Suprapubic skin (tissue), 4 donors: ENCODE measurements around the gene XCR1. TPM values are rescaled to one million over a fixed set of nuclear protein-coding genes. Genes with fewer than 3 reads are reported as not detected.
"Not testable (repeated sequence)": the region's sequence is repeated elsewhere in the genome, so short reads cannot be mapped to it uniquely, and the experiment has no call there.

Source experiments
- DNase-seq, 2 donors: peaks; one replicate each; pipeline ENCODE4 v3.0.0-alpha.2; 2019; ENCODE audit warnings: low spot score in 2 of 2
- H3K27ac ChIP-seq: fragments of 200-600 bp; sonication (generic); one replicate; pipeline ENCODE4 v1.5.1; 2019
- H3K27me3 ChIP-seq: fragments of 200-600 bp; sonication (generic); one replicate; pipeline ENCODE4 v1.5.1; 2019
- H3K36me3 ChIP-seq: fragments of 200-600 bp; sonication (generic); one replicate; pipeline ENCODE4 v1.5.1; 2019
- H3K4me1 ChIP-seq: fragments of 200-600 bp; sonication (generic); one replicate; pipeline ENCODE4 v1.5.1; 2019
- H3K4me3 ChIP-seq: fragments of 200-600 bp; sonication (generic); one replicate; pipeline ENCODE4 v1.5.1; 2019; ENCODE audit warnings: mild to moderate bottlenecking
- H3K9me3 ChIP-seq: fragments of 200-600 bp; sonication (generic); one replicate; pipeline ENCODE4 v1.5.1; 2019
- CTCF ChIP-seq, 2 donors: fragments of 200-600 bp in 1 of 2; fragments of 450-650 bp in 1 of 2; sonication (generic) in 1 of 2; IDR thresholded peaks; one replicate each; pipeline ENCODE4 v1.5.1; 2016 to 2019; ENCODE audit warnings: antibody characterized with exemption in 2 of 2, mild to moderate bottlenecking in 1 of 2, moderate library complexity in 1 of 2
- EP300 ChIP-seq: sonication (generic); formaldehyde crosslinking; IDR thresholded peaks from one replicate; pipeline ENCODE4 v1.6.1; 2017; ENCODE audit warnings: antibody characterized with exemption
- POLR2A ChIP-seq, 2 donors: fragments of 450-650 bp; IDR thresholded peaks; one replicate each; pipeline ENCODE4 v1.6.1; 2017; ENCODE audit warnings: antibody characterized with exemption in 2 of 2, mild to moderate bottlenecking in 2 of 2, moderate library complexity in 2 of 2
- POLR2AphosphoS5 ChIP-seq, 3 donors: sonication (generic); formaldehyde crosslinking; IDR thresholded peaks; one replicate each; pipeline ENCODE4 v1.6.1; 2017; ENCODE audit warnings: antibody characterized with exemption in 3 of 3
- WGBS: methylation state at CpG from one replicate; pipeline ENCODE4 v1.1.5; 2018; 5-methylcytosine and 5-hydroxymethylcytosine counted together
- total RNA-seq, 4 donors: library from RNA; depleted of rRNA; stranded (reverse); fragments of >200 nt; gene quantifications; one replicate each; pipeline ENCODE4 v1.1.0, GENCODE V29; 2016

The XCR1 gene
- total RNA-seq, 4 donors from 2014 or later = 0.93 to 7.2 (median 1.9) TPM; not detected in 1

GRCh38 chr3:46057716-46058115 is 30.4 kb upstream of the XCR1 start:
- H3K4me1 ChIP-seq = no peaks in the 10 kb centered on the region
- no peak for TF ChIP-seq POLR2A (IDR thresholded peaks at IDR 0.05)
- no peak for TF ChIP-seq EP300
- no peak for TF ChIP-seq CTCF (IDR thresholded peaks at IDR 0.05)
- no peak for TF ChIP-seq POLR2AphosphoS5 (IDR thresholded peaks at IDR 0.05)
- H3K36me3 ChIP-seq = no peaks in the 10 kb centered on the region
- DNase-seq = no peak
- WGBS = 61% methylated on average over 3 of the region's 3 CpGs
- H3K27me3 ChIP-seq = no peaks in the 10 kb centered on the region
- H3K4me3 ChIP-seq = no peak overlapping the region
- no peaks in the 10 kb centered on the region for H3K9me3 ChIP-seq
- H3K27ac ChIP-seq = no peak overlapping the region

DNA sequence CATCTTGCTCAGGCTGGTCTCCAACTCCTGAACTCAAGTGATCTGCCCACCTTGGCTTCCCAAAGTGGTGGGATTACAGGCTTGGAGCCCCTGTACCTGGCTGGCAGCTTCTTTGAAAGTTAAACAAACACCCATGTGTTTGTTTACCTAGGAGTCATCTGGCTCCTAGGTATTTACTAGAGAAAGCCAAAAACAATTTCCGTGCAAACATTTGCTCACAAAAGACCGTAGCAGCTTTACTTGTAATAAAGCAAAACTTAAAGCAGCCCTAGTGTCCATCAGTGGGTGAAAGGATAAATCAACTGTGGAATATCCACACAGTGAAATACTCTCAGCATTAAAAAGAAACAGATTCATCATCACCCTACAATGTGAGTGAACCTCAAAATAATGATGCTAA is 29.4 kb upstream of the XCR1 start:
- 90% methylated on average over 2 of the region's 2 CpGs for WGBS
- TF ChIP-seq POLR2A (IDR thresholded peaks at IDR 0.05) (no peak), CTCF (IDR thresholded peaks at IDR 0.05) (no peak), POLR2AphosphoS5 (IDR thresholded peaks at IDR 0.05) (no peak), EP300 (no peak)
- DNase-seq = no peak
- Histone ChIP-seq H3K9me3 (no peaks in the 10 kb centered on the region), H3K27me3 (no peaks in the 10 kb centered on the region), H3K27ac (no peak overlapping the region), H3K36me3 (no peaks in the 10 kb centered on the region), H3K4me3 (no peak overlapping the region), H3K4me1 (no peaks in the 10 kb centered on the region)

DNA sequence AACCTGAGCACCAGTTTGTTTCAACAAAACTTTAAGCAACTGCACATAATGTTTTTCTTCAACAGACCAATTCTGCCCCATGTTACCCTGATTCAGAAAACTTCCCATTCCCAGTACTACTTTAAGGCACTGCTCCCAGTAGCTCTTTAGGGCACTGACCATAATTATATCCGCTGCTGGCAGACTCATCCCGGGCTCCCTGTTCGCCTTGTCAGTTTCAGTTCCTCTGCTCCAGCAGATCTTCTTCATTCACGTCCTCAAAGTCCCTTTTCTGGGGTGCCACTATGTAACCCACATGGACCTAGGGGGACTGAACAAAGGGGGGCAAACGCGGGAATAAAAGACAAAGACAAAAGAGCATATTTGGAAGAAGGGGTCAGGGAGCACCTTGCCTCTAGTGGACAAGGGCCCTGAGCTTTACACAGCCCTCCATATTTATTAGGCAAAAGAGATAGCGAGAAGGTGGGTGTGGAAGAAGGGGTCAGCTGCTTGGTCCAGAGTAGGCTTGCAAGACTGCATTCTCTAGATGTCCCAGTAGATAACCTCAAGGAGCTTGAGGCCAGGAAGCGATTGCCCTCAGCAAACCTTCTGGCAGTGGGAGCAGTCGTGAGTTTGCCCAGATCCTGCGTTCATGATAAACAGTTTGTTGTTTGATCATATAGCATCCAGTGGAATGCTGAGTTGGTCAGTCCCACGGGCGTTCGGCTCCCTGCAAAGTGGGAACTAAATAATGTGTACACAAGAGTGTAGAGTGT is 26.7 kb upstream of the XCR1 start:
- not testable (repeated sequence) for H3K27ac ChIP-seq

DNA sequence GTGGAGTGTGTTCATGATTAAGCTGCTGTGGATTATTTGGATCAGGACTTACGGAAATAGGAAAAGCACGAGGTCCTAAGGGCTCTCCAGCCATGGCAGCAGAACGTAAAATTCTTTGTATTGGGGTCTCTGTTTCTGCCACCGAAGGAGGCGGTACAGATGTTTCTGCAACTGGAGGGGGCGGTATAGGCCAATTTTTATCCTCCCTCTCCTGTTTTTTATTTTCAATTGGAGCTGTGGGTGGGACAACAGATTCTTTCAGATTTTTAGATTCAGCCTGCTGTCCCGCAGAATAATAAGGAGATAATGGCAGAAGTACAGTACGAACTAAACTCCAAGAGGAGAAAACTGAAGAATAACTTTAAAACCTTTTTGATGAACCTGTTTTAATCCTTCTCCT is 26.0 kb upstream of the XCR1 start:
- not testable (repeated sequence) for H3K4me1 ChIP-seq, H3K9me3 ChIP-seq, H3K27me3 ChIP-seq, H3K36me3 ChIP-seq, DNase-seq, H3K27ac ChIP-seq, H3K4me3 ChIP-seq
- 85% methylated on average over 8 of the region's 8 CpGs for WGBS

More for the DNA sequence above, 26.7 kb upstream of the XCR1 start:
- H3K4me1 ChIP-seq, H3K36me3 ChIP-seq, DNase-seq, H3K4me3 ChIP-seq, H3K9me3 ChIP-seq, H3K27me3 ChIP-seq: not testable (repeated sequence)
- WGBS = 84% methylated on average over 13 of the region's 13 CpGs

DNA sequence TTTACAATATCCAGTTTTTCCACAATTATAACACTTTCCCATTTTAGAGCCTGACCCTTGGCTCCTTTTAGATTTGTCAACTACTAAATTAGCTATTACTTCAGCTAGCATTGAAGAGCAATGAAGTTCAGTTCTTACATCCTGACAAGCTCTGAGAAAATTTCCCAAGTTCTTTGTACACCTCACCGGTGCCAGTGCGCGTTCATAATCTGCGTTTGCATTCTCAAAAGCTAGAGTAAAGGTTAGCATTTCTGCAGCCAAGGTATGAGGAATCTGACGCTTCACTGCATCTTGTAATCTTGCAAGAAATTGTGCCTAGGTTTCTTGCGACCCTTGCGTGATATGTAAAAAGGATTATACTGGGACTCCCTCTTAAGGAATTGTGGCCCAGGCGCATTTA is 25.2 kb upstream of the XCR1 start:
- Histone ChIP-seq H3K27ac (no peak overlapping the region), H3K4me1 (no peaks in the 10 kb centered on the region), H3K4me3 (no peak overlapping the region), H3K27me3 (no peaks in the 10 kb centered on the region), H3K36me3 (no peaks in the 10 kb centered on the region), H3K9me3 (no peaks in the 10 kb centered on the region)
- no peak for DNase-seq
- 99% methylated on average over 8 of the region's 8 CpGs for WGBS
- no peak for TF ChIP-seq EP300
- TF ChIP-seq CTCF (IDR thresholded peaks at IDR 0.05) = no peak
- TF ChIP-seq POLR2AphosphoS5 (IDR thresholded peaks at IDR 0.05) = no peak
- TF ChIP-seq POLR2A (IDR thresholded peaks at IDR 0.05) = no peak

DNA sequence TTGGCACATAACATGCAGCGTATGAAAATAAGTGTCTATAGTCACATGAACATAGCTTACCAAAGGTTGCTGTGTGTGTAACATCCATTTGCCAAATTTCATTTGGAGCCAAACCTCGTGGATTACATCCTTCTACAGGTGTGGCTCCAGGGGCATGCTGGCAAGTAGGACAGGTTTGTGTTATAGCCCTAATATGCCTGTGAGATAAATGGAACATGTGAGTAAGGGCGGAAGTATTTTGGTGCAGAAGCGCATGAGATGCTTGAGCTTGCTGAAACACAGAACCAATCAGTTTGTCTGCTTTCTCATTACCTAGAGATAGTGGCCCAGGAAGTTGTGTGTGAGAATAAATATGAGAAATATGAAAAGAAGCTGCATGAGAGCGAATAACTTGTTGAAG is 21.8 kb upstream of the XCR1 start:
- H3K4me1 ChIP-seq = no peaks in the 10 kb centered on the region
- H3K4me3 ChIP-seq = no peak overlapping the region
- no peak overlapping the region for H3K27ac ChIP-seq
- H3K36me3 ChIP-seq = no peaks in the 10 kb centered on the region
- H3K27me3 ChIP-seq = no peaks in the 10 kb centered on the region
- no peaks in the 10 kb centered on the region for H3K9me3 ChIP-seq
- DNase-seq = no peak
- WGBS = 46% methylated on average over 5 of the region's 5 CpGs
- TF ChIP-seq POLR2A (IDR thresholded peaks at IDR 0.05) = no peak
- no peak for TF ChIP-seq POLR2AphosphoS5 (IDR thresholded peaks at IDR 0.05)
- no peak for TF ChIP-seq EP300
- no peak for TF ChIP-seq CTCF (IDR thresholded peaks at IDR 0.05)

GRCh38 chr3:46046231-46046630 is 18.9 kb upstream of the XCR1 start:
- H3K27ac ChIP-seq, H3K4me3 ChIP-seq, H3K36me3 ChIP-seq, H3K9me3 ChIP-seq, H3K4me1 ChIP-seq, DNase-seq, H3K27me3 ChIP-seq: not testable (repeated sequence)
- 61% methylated on average over 5 of the region's 5 CpGs for WGBS
